Measurements from ENCODE around the gene CARMIL1.

The CARMIL1 gene

GRCh38 chr6:25389471-25389870 is 110.3 kb downstream of the CARMIL1 start:
- Histone ChIP-seq H2AFZ (no peak overlapping the region), H3K27ac (no peak overlapping the region), H3K36me3 (ENCODE audit: control insufficient read depth, insufficient read depth, low read length) (no peaks in the 10 kb centered on the region), H3K9me3 (ENCODE audit: control insufficient read depth, low read length) (no peaks in the 10 kb centered on the region), H3K79me2 (peaks cover 3% of the 10 kb centered on the region), H3K9ac (no peak overlapping the region), H3K4me3 (ENCODE audit: low read depth, low read length) (no peak overlapping the region), H3K27me3 (ENCODE audit: control insufficient read depth, insufficient read depth, low read length) (no peaks in the 10 kb centered on the region), H3K4me2 (ENCODE audit: low read length) (no peak overlapping the region), H3K4me1 (no peaks in the 10 kb centered on the region)
- no peak for TF ChIP-seq CTCF (IDR thresholded peaks at IDR 0.05)

- no peak for TF ChIP-seq CTCF (IDR thresholded peaks at IDR 0.05)
- peaks cover 3% of the 10 kb centered on the region for H3K79me2 ChIP-seq
- H3K4me2 ChIP-seq (ENCODE audit: low read length): no peak overlapping the region
- H3K9me3 ChIP-seq (ENCODE audit: control insufficient read depth, low read length): no peaks in the 10 kb centered on the region
- H2AFZ ChIP-seq: no peak overlapping the region
- no peaks in the 10 kb centered on the region for H3K4me1 ChIP-seq
- H3K36me3 ChIP-seq (ENCODE audit: control insufficient read depth, insufficient read depth, low read length): no peaks in the 10 kb centered on the region
- H3K27ac ChIP-seq: no peak overlapping the region
- H3K27me3 ChIP-seq (ENCODE audit: control insufficient read depth, insufficient read depth, low read length): no peaks in the 10 kb centered on the region
- H3K4me3 ChIP-seq (ENCODE audit: low read depth, low read length): no peak overlapping the region
- no peak overlapping the region for H3K9ac ChIP-seq
These were observed 113.2 kb downstream of the CARMIL1 start for GRCh38 chr6:25392372-25392771.

- Histone ChIP-seq H3K36me3 (ENCODE audit: control insufficient read depth, insufficient read depth, low read length) (no peaks in the 10 kb centered on the region), H3K4me2 (ENCODE audit: low read length) (no peak overlapping the region), H3K4me1 (no peaks in the 10 kb centered on the region), H2AFZ (no peak overlapping the region), H3K9me3 (ENCODE audit: control insufficient read depth, low read length) (no peaks in the 10 kb centered on the region), H3K9ac (no peak overlapping the region), H3K4me3 (ENCODE audit: low read depth, low read length) (no peak overlapping the region), H3K27me3 (ENCODE audit: control insufficient read depth, insufficient read depth, low read length) (no peaks in the 10 kb centered on the region), H3K27ac (no peak overlapping the region), H3K79me2 (peaks cover 1% of the 10 kb centered on the region)
- TF ChIP-seq CTCF (IDR thresholded peaks at IDR 0.05): no peak
These were observed 116.6 kb downstream of the CARMIL1 start for GRCh38 chr6:25395731-25396130.

GRCh38 chr6:25397406-25397805 is 118.2 kb downstream of the CARMIL1 start:
- Histone ChIP-seq H2AFZ (no peak overlapping the region), H3K4me2 (ENCODE audit: low read length) (no peak overlapping the region), H3K9ac (no peak overlapping the region), H3K27ac (no peak overlapping the region), H3K4me3 (ENCODE audit: low read depth, low read length) (no peak overlapping the region), H3K4me1 (no peaks in the 10 kb centered on the region), H3K9me3 (ENCODE audit: control insufficient read depth, low read length) (no peaks in the 10 kb centered on the region), H3K36me3 (ENCODE audit: control insufficient read depth, insufficient read depth, low read length) (no peaks in the 10 kb centered on the region), H3K27me3 (ENCODE audit: control insufficient read depth, insufficient read depth, low read length) (no peaks in the 10 kb centered on the region), H3K79me2 (no peaks in the 10 kb centered on the region)
- TF ChIP-seq CTCF (IDR thresholded peaks at IDR 0.05): no peak

GRCh38 chr6:25399885-25400284 is 120.7 kb downstream of the CARMIL1 start:
- no peak for TF ChIP-seq CTCF (IDR thresholded peaks at IDR 0.05)
- Histone ChIP-seq H3K27ac (no peak overlapping the region), H3K9ac (no peak overlapping the region)

More at GRCh38 chr6:25399885-25400284, 120.7 kb downstream of the CARMIL1 start:
- Histone ChIP-seq H3K4me2 (ENCODE audit: low read length) (no peak overlapping the region), H3K4me1 (no peaks in the 10 kb centered on the region), H3K79me2 (no peaks in the 10 kb centered on the region), H3K27me3 (ENCODE audit: control insufficient read depth, insufficient read depth, low read length) (no peaks in the 10 kb centered on the region), H3K9me3 (ENCODE audit: control insufficient read depth, low read length) (no peaks in the 10 kb centered on the region), H3K36me3 (ENCODE audit: control insufficient read depth, insufficient read depth, low read length) (no peaks in the 10 kb centered on the region), H3K4me3 (ENCODE audit: low read depth, low read length) (no peak overlapping the region), H2AFZ (no peak overlapping the region)
